Measurements from ENCODE around the gene OGDHL.

The OGDHL gene

DNA sequence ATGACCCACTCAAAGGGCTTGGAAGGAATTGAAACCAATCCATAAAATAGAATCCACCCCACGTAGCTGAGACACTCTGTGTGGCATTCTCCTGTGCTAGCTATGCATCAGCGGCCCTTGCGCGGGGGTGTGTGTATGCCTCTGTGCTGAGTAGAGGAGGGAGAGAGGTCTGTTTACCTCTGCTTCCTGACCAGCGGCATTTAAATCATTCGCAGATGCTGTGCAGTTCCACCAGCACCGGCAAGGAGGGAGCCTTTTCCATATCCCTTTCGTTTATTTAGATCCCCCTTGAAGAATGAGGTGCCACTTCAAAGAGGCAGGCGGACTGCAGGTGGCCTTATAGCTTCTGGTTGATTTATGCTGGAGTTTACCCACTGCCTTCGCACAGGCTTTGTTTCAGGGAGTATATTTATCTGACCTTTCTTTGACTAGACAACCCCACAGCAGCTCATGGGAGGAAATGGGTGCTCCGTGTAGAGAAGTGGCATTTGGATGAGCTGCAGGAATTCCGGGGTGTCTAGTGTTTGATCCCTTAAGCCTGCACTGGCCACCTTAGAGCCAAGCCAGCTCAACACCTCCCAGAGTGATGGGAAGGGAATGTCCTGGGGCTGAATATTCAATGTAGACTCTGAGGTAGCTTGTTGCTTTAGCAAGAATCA is 71.3 kb downstream of the OGDHL start:
- peak; percentile 39 for DNase-seq

DNA sequence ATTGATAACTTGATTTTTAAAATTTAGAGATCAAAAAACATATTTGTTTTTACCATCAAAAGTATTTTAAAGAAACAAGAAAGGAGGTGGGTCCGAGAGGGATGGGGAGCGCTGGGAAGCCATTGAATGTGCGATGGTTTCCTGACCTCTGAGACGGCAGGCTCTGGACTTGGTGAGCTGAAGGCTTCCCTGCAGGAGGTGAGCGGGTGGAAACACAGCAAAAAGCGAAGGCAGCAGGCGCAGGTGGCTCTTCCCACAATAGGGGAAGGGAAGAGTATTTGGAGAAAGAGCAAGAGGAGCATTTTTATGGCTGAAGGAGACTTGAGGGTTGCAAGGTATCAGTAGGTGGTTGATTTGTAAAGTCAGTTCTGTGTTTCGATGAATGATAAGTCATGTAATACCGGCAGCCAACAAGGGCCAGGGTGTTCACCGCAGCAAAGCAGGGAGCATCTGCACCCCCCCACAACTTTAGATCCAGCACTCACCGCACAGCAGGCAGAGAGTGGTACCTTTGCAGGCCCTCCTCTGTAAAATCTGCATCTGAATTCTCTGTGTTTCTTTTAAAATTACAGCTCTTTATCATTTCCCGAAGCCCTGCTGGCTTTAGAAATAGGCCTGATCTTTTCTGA is 72.1 kb downstream of the OGDHL start:
- DNase-seq: no peak

DNA sequence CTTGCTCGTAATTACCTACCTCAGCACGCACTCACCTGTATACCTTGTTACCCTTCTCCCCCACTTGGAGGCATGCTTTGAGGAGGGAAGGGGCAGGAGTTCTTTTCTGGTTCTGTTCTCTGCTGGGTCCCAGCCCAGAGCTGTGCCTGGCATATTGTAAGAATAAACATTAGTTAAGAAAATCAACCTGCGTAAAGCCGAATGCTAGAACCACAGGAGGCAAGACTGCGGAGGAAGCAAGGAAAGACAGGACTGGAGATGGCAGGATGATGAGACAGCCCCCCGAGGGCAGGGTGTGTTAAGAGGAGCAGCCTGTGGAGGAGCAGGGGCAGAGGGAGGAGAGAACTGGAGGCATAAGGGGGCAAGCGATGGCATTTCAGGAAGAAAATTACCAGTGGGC is 73.2 kb downstream of the OGDHL start:
- no peak for DNase-seq

DNA sequence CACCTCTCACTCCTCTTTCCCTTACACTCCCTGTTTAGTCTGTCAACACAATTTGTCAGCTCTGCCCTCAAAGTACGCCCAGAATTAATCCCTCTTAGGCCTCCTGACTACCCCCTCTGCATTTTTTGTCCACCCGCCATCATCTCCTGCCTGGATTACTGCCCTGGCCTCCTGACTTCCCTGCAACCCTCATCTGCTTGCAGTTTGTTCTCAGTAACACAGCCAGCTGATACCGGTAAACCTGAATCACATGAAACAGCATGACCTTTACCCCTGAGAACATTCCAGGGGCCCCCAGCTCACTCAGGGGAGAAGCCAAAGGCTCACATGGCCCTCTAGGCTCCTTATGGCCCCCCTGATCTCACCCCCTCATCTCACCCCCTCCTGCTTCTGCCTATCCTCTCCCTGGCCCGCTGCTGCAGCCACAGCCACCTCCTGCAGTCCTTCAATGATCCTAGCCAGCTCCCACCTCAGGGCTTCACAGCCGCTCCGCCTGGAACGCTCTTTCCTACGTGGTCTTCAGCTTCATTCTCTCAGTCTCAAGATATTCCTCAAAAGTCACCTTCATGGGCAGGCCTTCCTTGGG is 73.8 kb downstream of the OGDHL start:
- DNase-seq: no peak

DNA sequence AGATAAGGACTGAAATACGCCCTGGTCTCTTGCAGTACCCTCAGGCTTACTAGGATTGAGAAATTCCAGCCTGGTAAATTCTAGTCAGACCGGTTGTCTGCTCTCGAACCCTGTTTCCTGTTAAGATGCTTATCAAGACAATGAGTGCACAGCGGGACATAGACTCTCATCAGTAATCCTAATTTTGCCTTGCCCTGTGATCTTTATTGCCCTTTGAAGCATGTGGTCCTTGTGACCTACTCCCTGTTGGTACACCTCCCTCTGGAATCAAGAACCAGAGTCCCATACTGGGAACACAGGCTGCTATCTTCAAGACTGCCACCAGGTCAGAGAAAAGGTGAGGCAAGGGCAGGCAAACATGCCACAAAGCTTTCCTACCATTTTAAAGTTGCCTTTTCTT is 75.5 kb downstream of the OGDHL start:
- no peak for DNase-seq
